SIG-M5 (cell line): Measurements from ENCODE around the gene ARHGAP11A.

Source experiments
- DNase-seq: peaks from one replicate; lab custom pipeline; 2025; lab: John Stamatoyannopoulos, UW

ARHGAP11A gene

DNA sequence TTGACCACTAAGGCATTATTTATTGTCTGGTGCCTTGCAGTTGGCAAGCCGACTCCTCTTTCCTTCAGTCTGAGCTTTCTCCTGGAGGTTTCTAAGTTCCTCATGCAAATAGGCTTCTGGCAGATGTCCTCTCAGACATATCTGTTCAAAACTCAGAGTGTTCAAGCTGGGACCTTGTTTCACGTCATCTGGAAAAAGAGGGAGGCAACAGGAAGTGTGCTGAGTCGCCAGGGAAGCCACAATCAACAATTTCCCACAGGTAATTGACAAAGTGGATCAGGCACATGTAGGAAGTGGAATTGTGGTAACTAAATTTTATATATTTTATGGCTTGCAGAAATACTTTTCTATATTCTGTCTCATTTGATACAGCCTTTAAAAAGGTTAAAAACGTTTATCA is 40.8 kb downstream of the ARHGAP11A start:
- no peak for DNase-seq

DNA sequence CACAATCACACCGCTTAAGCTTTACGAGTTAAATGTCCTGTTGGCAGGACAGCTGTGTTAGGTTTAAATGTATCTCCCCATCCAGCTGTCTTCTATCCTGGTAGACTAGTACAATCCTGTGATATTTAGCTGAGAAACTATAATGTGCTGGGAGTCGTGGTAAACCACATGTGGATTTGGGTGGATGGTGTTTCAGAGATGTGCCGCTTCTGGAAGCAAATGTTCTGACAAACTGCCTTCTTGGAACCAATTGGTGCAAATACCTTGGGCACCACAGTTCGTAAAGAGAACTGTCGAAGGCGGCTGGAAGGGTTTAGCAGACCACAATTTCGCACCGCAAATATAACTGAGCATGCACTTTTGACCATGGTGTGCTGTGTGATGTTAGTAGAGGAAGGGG is 41.2 kb downstream of the ARHGAP11A start:
- no peak for DNase-seq

DNA sequence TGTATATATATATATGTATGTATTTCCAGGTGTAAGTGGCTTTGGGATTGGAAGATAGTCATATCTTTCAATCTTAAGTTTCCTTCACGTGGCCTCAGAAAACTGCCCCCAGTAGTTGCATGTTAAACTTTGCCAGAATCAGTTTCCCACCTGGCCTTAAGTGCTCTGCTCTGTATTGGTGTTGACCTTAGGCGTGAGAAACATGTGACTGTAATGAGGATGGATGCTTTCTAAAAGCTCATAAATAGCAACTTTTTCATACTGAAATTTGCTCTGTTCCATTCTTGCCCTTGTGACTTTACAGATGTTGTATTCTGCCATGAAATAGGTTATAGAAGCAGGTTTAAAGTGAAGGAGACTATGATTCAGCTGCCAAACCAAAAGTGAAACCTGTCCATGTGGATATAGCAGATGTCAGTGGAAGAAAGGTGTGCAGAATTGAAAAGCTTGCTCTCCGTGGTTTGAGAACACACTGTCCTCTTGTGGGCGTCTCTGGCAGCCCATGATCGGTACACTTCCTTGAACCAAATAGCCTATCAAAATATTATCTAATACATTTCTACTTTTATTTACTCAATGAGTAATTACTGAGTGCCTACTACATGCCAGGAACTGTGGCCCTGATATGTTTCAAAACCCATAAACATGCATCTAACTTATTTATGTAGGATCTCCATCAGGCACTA is 42.0 kb downstream of the ARHGAP11A start:
- DNase-seq = no peak

DNA sequence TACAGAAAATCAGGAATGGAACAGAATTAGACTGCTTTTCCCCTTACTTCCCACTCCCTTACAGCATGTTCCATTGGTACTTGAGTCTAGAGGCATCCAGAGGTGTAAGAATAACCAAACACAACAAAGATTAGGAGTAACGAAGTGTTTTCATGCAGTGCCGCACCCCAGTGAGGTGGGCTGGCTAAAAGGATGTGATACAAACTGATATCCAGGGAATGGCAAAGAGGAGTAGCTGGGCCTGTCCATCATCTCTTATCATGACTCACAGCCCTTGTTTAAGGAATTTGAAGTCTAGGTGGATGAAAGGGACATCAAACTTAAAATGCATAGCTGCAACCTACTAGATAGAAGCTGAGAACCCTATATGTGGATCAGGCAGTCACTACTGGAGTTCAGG is 42.6 kb downstream of the ARHGAP11A start:
- DNase-seq = no peak

DNA sequence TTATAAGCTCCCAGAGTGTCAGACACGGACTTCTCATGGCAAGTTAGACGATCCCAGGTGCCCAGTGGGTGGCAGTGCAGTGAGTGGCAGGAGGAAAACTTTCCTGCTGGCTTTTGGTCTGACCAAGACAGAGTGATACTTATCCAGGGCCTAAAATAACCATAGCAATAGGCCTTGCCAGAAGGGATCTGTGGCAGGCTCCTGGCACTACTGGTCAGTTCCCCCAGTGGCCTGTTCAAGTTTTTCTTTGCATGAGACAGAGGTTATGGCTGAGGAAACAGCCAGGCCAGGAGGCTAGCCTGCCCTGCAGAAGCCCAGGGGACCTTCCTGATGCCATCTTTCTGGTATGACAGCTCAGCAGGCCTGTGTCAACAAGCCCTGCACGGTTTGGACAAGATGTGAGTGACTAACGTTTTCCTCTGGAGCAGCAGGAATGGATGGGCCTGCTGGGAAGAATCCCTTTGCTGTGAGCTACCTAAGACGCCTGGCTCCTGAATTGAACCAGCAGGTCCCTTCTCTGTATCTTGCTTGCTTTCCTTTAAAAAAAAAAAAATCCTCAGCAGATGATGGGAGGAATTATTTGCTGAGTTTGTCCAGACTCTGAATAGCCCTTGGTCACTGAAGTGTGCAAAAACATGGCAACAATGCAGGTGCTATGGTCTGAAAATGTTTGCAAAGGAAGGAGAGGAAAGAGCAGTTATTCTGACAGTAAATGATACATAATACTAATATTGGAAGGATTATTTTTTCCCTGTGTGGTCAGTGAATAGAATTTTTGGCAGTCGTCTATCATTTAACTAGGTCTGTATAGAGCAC is 44.2 kb downstream of the ARHGAP11A start:
- DNase-seq = no peak

DNA sequence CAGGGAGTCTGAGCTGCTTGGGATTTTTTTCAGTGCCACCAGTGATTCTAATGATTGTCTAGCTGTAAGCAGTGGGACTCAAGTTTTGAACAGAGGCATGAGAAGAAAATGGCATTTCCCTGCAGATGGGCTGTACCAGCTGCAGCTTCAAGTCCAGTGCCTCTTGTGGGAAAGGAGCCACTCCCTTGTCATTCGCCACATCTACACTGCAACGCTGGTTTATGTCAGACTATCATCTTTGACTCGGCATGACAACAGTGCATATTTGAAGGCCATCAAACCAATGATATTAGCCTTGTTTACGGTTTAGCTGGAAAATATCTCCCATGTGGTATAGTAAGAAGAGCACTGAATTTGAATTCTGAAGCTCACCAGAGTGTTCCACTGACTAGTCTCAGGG is 48.4 kb downstream of the ARHGAP11A start:
- no peak for DNase-seq

DNA sequence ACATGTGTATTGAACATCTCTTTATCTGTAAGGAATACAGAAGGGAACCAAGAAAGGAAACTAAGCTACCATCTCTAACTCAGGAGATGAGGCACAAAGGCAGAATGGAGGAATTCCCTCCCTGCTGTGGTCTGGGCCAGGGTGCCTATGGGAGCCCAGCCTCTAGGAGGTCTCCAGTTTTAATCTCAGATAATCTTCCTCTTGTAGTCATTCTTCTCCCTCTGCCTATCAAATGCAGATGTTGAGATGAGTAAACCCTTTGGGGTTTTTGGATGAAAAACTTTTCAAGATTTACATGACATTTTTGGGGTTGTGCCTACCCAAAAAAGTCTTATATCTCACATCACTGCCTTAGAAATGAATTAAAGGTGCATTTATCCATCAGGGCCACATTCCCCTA is 49.5 kb downstream of the ARHGAP11A start:
- no peak for DNase-seq

DNA sequence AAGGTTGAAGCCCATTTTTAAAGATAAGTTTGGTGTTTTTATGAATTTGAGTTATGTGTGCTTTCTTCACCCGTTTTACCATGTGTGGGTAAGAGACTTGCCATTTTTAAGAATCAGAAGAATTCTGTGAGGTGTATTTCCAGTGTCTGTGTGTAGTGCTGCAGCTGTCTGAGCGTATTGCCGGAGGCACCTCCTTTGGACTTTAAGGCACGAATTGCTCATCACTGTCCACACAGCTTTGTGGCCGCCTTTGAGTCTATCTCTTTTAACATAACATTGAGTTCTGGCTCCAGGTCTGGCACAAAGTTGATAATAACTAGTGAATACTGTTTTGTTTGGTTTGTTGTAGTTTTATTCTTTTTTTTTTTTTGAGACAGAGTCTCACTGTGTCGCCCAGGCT is 52.0 kb downstream of the ARHGAP11A start:
- no peak for DNase-seq

DNA sequence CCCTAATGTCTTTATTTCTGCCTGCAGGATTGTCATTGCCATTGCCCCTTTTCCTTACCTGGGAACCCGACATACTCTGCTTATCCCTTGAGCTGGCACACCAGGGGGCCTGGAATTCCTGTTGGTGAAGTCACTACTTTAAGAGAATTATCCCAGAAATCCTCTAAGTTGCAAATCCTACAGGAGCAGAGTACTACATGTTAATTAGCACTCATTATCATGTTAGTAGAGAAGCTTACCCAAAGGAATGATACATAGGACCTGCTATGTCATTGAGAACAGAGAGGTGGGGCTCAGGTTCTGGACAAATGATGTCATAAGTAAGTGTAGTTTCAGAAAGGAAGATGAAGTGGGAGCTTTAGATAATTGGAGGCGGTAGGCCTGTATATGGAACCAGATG is 53.6 kb downstream of the ARHGAP11A start:
- no peak for DNase-seq

DNA sequence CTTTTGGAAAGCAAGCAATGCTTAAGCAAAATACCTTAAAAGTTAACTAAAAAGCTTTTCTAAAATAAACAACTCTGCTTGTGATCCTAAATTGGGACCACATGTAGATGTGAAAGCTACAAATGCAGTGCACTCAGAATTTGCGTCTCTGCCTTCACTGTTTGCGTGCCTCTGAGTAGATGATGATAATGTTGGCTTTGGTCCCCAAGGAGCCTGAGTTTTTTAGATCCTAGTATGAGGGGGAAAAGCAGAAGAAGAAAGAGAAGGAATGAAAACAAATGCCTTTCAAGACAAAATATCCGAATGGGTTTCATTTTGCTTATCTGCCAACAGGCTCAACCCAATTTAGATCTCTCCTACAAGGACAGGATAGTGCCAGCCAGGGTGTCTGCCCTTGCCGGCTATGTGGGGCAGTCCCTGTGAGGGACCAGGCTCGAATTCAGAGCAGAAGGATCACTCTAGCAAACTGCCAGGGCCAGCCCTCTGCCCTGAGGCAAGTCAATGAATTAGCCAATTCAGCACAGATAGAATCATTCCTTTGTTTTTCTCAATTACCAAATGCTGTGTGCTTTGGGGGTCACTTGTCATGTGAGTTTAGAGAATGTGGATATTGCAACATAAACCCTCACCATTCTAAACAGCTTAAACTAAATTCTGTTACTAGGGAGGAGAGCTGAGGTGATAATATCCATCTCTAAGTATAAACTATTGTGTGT is 54.8 kb downstream of the ARHGAP11A start:
- DNase-seq = no peak

DNA sequence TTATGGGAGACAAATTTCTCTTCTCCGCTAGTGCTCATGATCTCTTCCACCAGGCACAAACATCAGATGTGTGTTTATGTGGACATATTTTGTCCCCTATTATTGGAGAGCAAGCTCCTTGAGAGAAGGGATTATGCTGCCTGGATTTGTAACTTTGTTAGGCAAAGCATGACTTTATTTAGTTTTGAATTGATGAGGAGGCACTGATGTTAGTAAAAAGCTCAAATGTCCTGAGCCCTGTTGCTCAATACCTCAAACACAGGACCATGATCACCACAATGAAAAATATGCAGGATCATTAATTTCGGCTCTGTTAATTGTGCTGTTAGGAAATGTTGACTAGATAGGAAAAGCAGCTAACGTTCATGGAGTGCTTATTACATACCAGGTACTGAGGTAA is 55.3 kb downstream of the ARHGAP11A start:
- DNase-seq = no peak

DNA sequence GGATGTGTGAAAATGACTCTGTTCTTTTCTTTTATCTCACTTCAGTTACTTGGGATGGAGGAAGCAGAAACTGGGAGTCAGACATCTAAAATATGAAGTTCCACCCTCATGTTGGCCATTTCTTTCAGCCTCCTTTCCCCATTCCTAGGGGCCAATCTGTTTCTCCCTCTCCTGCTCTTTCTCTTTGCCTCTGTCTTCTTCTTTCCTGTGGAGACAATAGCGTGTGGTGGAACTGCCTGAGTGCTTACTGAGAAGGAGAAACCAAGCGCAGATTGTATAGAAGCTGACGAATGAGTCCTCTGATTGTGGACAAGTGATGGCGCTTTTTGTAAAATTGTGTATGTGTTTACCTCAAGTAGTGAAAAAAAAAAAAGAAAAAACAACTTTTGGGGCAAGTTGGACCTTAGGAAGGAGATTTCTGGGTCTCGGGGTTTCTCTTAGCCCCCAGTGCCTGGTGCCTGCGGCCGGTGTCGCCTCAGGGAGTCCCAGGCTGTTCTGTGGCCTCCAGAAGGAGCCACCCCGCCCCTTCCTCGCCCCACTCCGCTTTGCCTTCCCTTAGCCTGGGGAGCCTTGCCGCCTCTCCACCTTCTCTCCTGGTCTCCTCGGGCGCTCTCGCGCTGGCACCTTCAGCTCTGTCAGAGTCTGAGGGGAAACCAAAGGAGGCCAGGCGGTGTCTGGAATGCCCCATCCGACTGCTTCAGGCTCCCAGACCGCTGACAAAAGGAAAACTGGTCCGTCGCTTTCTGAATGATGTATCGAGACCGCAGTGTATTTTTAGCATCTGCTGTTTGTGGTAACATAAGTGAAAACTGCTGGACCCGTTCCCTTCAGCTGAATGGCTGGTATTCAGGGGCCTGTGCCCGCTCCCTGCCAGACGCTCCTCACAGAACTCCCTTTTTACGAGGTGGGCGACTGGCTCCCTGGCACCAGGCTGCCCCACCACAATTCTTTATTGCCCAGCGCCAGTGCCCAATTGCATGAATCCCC is 56.3 kb downstream of the ARHGAP11A start:
- no peak for DNase-seq

DNA sequence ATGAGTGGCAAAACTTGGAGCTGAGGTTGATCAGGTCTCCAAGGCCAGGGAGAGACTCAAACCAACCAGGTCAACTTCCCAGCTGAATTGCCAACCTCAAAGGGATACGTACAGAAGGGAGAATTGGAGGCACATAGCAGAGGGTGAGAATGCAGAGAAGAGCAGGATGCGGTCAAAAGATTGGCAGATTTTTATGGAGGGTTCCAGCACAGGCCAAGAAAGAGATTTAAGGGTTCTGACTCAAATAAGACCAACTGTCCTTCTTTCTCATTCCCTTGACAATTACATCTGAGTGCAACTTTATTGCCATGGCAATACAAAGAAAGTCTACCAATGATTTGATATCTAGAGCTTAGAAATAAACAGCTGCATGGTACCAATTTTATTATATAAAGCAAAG is 59.4 kb downstream of the ARHGAP11A start:
- no peak for DNase-seq

DNA sequence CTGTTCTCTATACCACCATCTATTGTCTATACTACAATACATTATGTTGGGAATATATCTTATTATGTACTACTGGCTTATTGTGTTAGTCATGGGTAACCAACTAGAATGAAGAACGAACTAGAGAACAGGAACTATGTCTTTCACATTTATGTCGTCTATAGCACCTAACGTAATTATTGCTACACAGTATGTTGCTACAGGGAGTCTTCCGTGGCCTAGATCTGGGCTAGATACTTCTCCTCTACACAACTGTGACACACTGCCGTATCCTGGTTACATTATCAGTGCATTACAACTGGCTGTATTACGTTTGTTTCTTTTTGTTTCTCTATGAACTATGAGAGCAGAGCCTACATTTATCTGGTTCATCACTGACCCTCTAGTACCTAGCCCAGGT is 60.2 kb downstream of the ARHGAP11A start:
- no peak for DNase-seq

DNA sequence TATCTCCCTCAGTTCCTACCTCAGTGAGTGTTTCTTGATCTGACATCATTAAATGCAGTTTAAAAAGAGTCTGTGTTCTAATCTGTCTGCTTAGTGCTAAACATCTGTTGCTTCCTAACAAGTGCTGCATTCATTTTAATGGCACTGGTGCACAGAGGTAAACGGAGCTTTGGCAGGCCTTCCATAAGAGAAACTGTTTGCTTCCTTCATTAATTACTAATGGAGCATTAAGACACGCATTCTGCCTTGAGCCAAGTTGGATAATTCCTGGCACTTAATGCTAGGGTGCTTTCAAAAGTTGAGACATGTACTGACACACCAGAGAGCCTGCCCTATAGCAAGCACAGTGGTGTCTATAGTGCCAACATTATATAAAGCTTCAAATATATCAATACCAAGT is 60.9 kb downstream of the ARHGAP11A start:
- DNase-seq = no peak

DNA sequence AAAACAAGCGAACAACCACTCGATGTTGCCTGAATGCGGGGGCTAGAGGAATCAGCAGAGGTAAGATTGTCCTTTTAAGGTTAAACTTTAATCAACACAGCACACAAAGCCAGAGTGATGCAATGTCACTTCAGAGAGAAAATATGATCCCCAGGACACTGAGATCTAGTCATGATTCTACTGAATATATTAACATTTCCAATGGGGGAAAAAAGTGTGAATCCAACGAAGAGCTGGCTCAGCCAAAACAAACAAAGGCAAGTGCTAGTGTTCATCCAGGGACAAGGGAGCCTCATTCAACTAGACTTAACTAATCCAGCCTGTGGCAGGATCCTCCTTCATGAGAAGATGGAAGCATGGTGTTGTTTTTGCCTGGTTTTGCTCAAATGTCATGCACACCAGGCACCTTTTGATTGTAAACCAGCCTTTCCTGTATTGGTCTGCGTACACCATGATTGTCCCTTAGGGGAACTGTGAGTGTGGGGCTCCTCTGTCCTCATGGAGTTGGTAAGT is 62.0 kb downstream of the ARHGAP11A start:
- DNase-seq = no peak

DNA sequence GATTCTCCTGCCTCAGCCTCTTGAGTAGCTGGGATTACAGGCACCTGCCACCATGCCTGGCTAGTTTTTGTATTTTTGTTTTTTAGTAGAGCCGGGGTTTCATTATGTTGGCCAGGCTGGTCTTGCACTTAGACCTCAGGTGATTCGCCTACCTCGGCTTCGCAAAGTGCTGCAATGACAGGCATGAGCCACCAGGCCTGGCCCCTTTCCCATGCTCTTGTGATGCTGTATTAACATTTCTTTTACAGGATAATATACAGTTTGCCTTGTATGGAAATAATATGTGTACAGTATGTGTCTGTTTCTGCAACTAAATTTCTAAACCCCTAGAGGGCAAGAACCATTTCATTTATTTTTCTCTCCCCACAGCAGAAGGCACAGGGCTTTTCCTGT is 64.0 kb downstream of the ARHGAP11A start:
- no peak for DNase-seq

DNA sequence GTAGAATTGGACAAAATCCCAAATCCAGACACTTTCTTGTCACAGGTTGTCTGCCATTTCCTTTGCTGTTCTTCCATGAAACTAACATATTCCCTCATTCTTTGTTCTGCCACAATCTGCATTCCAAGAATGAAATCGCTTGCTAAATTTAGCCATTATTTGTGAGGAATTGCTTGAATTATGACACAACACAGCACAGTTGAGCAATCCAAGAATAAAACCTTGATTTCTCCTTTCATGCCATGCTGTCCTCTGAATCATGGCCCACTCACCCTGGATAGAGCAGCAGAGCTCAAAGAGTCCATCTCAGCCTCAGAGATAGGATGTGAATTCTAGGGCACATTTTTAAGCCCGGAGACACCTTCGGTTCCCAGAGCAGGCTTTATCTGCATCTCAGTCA is 67.3 kb downstream of the ARHGAP11A start:
- no peak for DNase-seq

DNA sequence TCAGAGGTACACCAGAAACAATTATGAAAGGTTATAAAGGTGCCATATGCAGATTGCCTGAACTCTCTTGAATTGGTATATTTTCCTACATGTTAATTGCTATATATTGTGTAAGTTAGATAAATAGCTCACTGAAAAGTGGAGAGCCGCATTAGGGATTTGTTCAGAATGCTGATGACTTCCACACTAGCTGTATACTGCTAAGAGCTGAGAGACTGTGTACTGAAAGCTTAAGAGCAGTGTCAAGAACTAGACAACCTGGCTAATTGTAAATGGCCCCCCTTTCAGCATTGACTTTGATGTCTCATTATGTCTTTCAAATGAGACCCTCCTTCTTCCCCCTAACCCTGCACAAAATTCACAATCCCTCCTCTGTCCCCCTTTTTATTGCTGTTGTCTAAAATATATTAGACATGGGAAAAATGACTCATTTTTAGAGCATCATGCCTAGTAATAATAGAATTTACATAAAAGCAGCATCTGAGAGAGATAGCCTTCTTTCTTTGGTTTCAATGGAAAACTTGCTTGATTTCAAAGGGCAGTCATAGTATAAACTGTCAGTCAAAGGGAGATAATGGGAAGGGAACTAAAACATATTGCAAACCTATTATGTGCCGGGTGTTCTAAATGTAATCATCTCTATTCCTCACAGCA is 67.8 kb downstream of the ARHGAP11A start:
- no peak for DNase-seq

DNA sequence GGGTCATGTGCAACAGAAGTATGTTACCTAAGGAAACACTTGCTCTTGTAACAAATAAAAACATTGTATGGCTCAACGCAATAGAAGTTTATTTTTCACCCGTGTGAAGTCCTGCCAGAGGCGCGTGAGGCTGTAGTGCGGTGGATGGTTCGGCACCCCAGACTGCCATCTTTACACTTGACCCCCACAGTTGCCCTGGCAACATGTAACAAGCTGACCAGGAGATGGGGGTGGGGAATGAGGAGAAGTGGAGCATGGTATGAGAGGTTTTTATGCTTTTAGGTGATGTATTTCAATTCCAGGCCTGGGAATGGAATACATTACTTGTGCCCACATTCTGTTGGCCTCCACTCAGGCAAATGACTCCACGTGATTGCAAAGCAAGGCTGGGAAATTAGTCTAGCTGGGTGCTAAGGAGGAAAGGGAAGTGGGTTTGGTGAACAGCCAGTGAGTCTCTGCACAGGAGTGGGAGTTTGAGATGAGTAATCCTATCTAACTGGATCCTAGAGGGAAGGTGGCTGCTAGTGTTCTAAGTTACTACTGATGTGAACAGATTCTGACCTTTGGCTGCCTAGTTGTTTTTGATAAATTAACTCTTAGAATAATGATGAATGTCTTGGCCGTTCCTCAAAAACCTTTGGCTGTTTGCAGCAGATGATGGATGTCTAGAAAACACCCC is 68.7 kb downstream of the ARHGAP11A start:
- DNase-seq = no peak

DNA sequence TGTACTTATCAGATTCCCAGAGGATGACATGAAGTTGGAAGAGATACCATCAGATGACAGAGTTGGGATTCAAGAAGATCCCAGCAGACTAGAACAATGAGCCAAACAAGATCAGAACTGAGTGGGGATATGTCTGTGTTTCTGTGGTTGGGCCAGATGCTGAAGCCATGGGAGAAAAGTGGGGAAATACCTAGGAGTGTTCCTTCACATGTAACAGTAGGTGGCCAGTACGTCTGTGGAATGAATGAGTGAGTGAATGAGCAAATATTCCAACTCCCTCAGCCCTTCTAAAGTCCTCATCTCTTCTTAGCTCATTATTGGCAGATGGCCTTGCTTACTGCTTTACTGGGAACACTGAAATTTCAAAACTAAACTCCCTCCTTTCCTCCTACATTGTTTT is 70.3 kb downstream of the ARHGAP11A start:
- DNase-seq = no peak
